Measurements from ENCODE around the gene TDRD1.
A peak's percentile ranks its signal among the peaks of the same experiment; 100 is the strongest.

The TDRD1 gene

DNA sequence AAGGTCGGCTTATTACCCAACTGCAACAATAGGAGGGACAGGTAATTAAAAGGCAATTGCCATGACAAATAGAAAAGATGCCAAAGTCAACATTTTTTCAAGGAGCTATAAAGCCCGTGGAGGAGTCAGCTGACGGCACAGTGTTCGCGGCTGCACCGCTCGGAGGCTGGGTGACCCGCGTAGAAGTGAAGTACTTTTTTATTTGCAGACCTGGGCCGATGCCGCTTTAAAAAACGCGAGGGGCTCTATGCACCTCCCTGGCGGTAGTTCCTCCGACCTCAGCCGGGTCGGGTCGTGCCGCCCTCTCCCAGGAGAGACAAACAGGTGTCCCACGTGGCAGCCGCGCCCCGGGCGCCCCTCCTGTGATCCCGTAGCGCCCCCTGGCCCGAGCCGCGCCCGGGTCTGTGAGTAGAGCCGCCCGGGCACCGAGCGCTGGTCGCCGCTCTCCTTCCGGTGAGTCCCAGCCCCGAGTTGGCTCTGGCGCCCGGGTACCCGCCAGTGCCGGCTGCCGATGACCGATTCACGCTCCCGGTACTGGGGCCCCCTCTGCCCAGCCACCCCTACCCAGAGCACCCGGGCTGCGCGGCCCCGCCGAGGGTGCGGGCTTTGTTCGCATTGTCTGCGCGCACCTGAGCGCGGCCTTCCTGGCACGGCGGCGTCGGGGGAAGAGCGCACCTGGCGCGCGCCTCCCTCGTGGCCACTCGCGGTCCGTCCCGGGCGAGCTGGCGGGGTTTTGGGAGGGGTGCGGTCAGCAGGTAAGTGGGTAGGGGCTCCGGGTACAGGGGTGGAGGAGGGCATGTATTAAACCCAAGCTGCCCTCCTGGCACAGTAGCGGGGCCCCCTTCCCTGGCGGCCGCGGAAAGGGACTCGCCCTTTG lies 60.2 kb downstream of the TDRD1 start, which contains the start of gene VWA2:
Gene VWA2 (plus strand): TSS at position 138 of the 877 bp plus-strand sequence. CDS start 9,460 bp downstream, outside the sequence.
- Histone ChIP-seq H3K4me1 (ENCODE audit: control insufficient read depth, insufficient read depth, low read length) (peaks cover 3% of the 10 kb centered on the region), H3K9ac (ENCODE audit: low read depth, low read length) (no peak within 1 kb of the TSS), H3K27me3 (ENCODE audit: control insufficient read depth, insufficient read depth, low read length) (peaks cover 43% of the 10 kb centered on the region), H3K4me3 (ENCODE audit: low read depth, low read length) (peak within 1 kb of the TSS; percentile 60), H3K36me3 (ENCODE audit: control insufficient read depth, insufficient read depth, low read length) (no peaks in the 10 kb centered on the region), H3K9me3 (ENCODE audit: control insufficient read depth, insufficient read depth, low read length) (no peaks in the 10 kb centered on the region)

DNA sequence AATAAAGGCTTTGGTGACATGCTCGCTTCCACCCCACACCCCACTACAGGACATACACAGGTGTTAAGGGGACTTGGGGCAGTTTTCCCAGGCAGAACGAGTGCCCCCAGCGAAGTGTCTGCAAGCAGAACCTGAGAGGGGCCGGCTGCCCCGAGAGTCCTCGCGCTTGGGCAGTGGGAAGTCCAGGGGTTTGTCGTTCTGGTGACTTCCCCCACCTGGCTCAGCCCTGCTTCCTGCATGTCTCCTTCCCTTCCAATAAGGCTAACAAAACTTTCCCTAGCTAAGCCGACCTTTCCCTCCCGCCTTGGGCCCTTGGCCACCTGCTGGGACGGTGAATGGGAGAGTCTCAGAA lies 60.8 kb downstream of the TDRD1 start:
- Histone ChIP-seq H3K9ac (ENCODE audit: low read depth, low read length) (no peak overlapping the region), H3K36me3 (ENCODE audit: control insufficient read depth, insufficient read depth, low read length) (no peaks in the 10 kb centered on the region), H3K4me1 (ENCODE audit: control insufficient read depth, insufficient read depth, low read length) (peaks cover 3% of the 10 kb centered on the region), H3K27me3 (ENCODE audit: control insufficient read depth, insufficient read depth, low read length) (peaks cover 43% of the 10 kb centered on the region), H3K4me3 (ENCODE audit: low read depth, low read length) (peak overlapping the region; percentile 60), H3K9me3 (ENCODE audit: control insufficient read depth, insufficient read depth, low read length) (no peaks in the 10 kb centered on the region)

DNA sequence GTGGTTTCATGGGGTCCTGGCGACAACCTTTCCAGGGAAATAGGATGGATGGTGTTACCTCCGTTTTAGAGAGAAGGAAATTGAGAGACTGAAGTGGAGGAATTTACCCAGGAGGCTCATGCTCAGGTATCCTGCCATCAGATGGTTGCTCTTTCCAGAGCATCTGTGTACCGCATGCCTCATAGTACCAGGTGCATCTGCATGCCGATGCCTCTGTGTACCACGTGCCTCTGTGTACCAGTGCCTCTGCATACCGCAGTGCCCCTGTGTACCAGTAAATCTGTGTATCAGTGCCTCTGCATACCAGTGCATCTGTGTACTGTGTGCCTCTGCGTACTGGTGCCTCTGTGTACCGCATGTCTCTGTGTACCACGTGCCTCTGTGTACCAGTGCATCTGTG lies 63.1 kb downstream of the TDRD1 start:
- Histone ChIP-seq H3K9ac (ENCODE audit: low read depth, low read length) (no peak overlapping the region), H3K36me3 (ENCODE audit: control insufficient read depth, insufficient read depth, low read length) (no peaks in the 10 kb centered on the region), H3K9me3 (ENCODE audit: control insufficient read depth, insufficient read depth, low read length) (no peaks in the 10 kb centered on the region), H3K27me3 (ENCODE audit: control insufficient read depth, insufficient read depth, low read length) (peaks cover 43% of the 10 kb centered on the region), H3K4me3 (ENCODE audit: low read depth, low read length) (no peak overlapping the region), H3K4me1 (ENCODE audit: control insufficient read depth, insufficient read depth, low read length) (peaks cover 3% of the 10 kb centered on the region)

DNA sequence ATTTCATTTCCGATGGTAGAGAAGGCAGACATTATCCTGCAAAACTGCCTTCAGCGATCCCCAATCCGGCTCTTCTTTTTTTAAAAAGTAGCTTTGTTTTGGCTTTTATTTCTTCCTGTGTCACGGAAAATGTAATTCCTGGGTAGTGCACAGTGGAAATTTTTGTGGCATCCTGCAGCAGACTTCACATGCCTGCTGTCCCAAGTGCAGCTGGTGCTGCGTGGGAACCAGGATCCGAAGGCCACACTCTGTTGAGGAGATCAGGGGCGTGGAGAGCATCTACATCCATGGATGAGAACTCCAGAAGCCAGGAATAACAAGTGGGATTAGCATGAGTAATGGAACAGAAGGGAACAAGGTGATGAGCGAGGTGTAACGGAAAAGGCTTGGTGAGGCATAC lies 64.5 kb downstream of the TDRD1 start:
- Histone ChIP-seq H3K36me3 (ENCODE audit: control insufficient read depth, insufficient read depth, low read length) (no peaks in the 10 kb centered on the region), H3K4me1 (ENCODE audit: control insufficient read depth, insufficient read depth, low read length) (peaks cover 3% of the 10 kb centered on the region), H3K9me3 (ENCODE audit: control insufficient read depth, insufficient read depth, low read length) (no peaks in the 10 kb centered on the region), H3K27me3 (ENCODE audit: control insufficient read depth, insufficient read depth, low read length) (peaks cover 35% of the 10 kb centered on the region), H3K9ac (ENCODE audit: low read depth, low read length) (no peak overlapping the region), H3K4me3 (ENCODE audit: low read depth, low read length) (no peak overlapping the region)

DNA sequence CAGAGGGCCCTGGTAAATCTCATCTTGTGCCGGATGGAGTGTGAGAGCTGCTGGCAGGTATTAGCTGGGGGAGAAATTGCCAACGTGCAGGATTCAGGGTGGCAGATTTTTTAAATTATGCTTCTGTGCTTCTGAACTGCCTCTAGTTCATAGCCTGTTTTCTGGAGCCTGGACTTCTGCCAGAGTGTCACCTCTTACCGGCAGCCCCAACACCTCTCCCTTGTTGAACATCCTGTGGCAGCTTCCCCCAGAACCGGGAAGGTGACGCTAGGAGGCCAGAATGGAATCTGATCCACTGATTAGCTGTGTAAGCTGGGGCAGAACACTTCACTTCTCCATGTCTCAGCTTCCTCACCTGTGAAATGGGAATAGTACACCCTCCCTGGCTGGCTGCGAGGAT lies 65.0 kb downstream of the TDRD1 start:
- Histone ChIP-seq H3K4me3 (ENCODE audit: low read depth, low read length) (no peak overlapping the region), H3K27me3 (ENCODE audit: control insufficient read depth, insufficient read depth, low read length) (peaks cover 30% of the 10 kb centered on the region), H3K4me1 (ENCODE audit: control insufficient read depth, insufficient read depth, low read length) (peaks cover 3% of the 10 kb centered on the region), H3K36me3 (ENCODE audit: control insufficient read depth, insufficient read depth, low read length) (no peaks in the 10 kb centered on the region), H3K9me3 (ENCODE audit: control insufficient read depth, insufficient read depth, low read length) (no peaks in the 10 kb centered on the region), H3K9ac (ENCODE audit: low read depth, low read length) (no peak overlapping the region)

- H3K9ac ChIP-seq (ENCODE audit: low read depth, low read length) = no peak overlapping the region
- peaks cover 23% of the 10 kb centered on the region for H3K27me3 ChIP-seq (ENCODE audit: control insufficient read depth, insufficient read depth, low read length)
- H3K4me3 ChIP-seq (ENCODE audit: low read depth, low read length) = no peak overlapping the region
- H3K9me3 ChIP-seq (ENCODE audit: control insufficient read depth, insufficient read depth, low read length) = no peaks in the 10 kb centered on the region
- H3K36me3 ChIP-seq (ENCODE audit: control insufficient read depth, insufficient read depth, low read length) = no peaks in the 10 kb centered on the region
- peaks cover under 1% of the 10 kb centered on the region for H3K4me1 ChIP-seq (ENCODE audit: control insufficient read depth, insufficient read depth, low read length)
These were observed 66.1 kb downstream of the TDRD1 start for GRCh38 chr10:114245121-114245791.

GRCh38 chr10:114246679-114247305 lies 67.6 kb downstream of the TDRD1 start:
- H3K4me3 ChIP-seq (ENCODE audit: low read depth, low read length) = no peak overlapping the region
- no peak overlapping the region for H3K9ac ChIP-seq (ENCODE audit: low read depth, low read length)
- H3K9me3 ChIP-seq (ENCODE audit: control insufficient read depth, insufficient read depth, low read length) = no peaks in the 10 kb centered on the region
- H3K36me3 ChIP-seq (ENCODE audit: control insufficient read depth, insufficient read depth, low read length) = no peaks in the 10 kb centered on the region
- H3K4me1 ChIP-seq (ENCODE audit: control insufficient read depth, insufficient read depth, low read length) = no peaks in the 10 kb centered on the region
- H3K27me3 ChIP-seq (ENCODE audit: control insufficient read depth, insufficient read depth, low read length) = peaks cover 10% of the 10 kb centered on the region

DNA sequence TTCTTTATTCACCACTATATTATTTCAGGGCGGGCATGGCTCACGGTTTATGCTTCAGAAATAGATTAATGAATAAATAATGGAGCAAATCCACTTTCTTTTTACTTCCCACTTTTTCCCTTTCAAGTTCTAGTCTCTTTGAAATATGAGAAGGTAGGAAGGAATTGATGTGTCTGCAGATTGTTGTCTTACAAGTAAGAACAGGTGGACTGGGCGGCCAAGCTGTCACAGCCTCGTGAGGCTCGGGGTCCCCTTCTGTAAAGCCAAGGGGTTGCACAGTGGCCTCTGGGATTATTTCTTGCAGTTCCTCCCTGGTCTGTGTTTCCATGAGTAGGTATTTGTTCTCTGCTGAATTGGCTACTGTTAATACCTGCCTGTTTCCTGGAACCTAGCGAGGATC lies 71.1 kb downstream of the TDRD1 start:
- Histone ChIP-seq H3K4me3 (ENCODE audit: low read depth, low read length) (no peak overlapping the region), H3K4me1 (ENCODE audit: control insufficient read depth, insufficient read depth, low read length) (no peaks in the 10 kb centered on the region), H3K9me3 (ENCODE audit: control insufficient read depth, insufficient read depth, low read length) (no peaks in the 10 kb centered on the region), H3K27me3 (ENCODE audit: control insufficient read depth, insufficient read depth, low read length) (no peaks in the 10 kb centered on the region), H3K9ac (ENCODE audit: low read depth, low read length) (no peak overlapping the region), H3K36me3 (ENCODE audit: control insufficient read depth, insufficient read depth, low read length) (peaks cover 3% of the 10 kb centered on the region)

DNA sequence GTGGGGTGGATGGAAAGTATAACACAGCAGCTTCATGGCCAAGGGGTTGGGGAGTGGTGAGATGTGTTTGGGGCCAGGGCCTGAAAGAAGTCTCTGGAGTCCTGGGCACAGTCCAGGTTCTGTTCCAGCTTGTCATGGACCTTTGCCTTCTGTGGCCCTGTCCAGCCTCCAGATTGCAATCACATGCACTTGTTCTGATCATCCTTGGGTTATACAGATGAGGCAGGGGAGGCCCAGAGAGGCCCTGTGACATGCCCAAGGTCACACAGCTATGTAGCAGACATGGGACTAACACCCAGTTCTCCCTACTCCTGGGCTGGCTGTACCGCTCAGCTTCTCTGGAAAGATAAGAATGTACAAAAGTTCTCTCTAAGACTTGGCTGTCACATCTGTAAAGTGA lies 71.6 kb downstream of the TDRD1 start:
- peaks cover 3% of the 10 kb centered on the region for H3K36me3 ChIP-seq (ENCODE audit: control insufficient read depth, insufficient read depth, low read length)
- no peak overlapping the region for H3K4me3 ChIP-seq (ENCODE audit: low read depth, low read length)
- no peaks in the 10 kb centered on the region for H3K4me1 ChIP-seq (ENCODE audit: control insufficient read depth, insufficient read depth, low read length)
- no peak overlapping the region for H3K9ac ChIP-seq (ENCODE audit: low read depth, low read length)
- H3K9me3 ChIP-seq (ENCODE audit: control insufficient read depth, insufficient read depth, low read length) = no peaks in the 10 kb centered on the region
- H3K27me3 ChIP-seq (ENCODE audit: control insufficient read depth, insufficient read depth, low read length) = no peaks in the 10 kb centered on the region

DNA sequence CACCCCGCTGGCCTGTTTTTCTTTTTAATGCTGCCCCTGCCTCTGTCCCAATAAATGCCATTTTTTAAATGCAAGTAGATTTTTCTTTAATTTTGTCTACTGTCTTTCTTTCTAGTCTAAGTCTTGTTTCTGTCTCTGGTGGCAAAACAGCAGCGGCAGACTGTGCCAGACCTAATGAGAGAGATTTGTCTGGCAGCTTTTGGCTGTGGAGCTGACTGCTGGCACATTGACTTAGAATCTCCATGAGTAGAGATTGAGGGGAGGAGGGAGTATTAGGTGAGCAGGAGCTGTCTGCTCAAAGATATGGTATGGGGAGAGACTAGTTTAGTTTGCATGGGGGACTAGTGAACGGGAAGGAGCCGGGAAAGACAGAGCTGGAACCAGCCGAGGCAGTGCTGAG lies 72.9 kb downstream of the TDRD1 start:
- H3K9me3 ChIP-seq (ENCODE audit: control insufficient read depth, insufficient read depth, low read length) = no peaks in the 10 kb centered on the region

GRCh38 chr10:114252883-114253282 lies 73.7 kb downstream of the TDRD1 start:
- Histone ChIP-seq H3K36me3 (ENCODE audit: control insufficient read depth, insufficient read depth, low read length) (peaks cover 3% of the 10 kb centered on the region), H3K4me3 (ENCODE audit: low read depth, low read length) (no peak overlapping the region), H3K9me3 (ENCODE audit: control insufficient read depth, insufficient read depth, low read length) (no peaks in the 10 kb centered on the region), H3K9ac (ENCODE audit: low read depth, low read length) (no peak overlapping the region), H3K27me3 (ENCODE audit: control insufficient read depth, insufficient read depth, low read length) (no peaks in the 10 kb centered on the region), H3K4me1 (ENCODE audit: control insufficient read depth, insufficient read depth, low read length) (peaks cover under 1% of the 10 kb centered on the region)

More for the DNA sequence above, 72.9 kb downstream of the TDRD1 start:
- Histone ChIP-seq H3K4me1 (ENCODE audit: control insufficient read depth, insufficient read depth, low read length) (no peaks in the 10 kb centered on the region), H3K27me3 (ENCODE audit: control insufficient read depth, insufficient read depth, low read length) (no peaks in the 10 kb centered on the region), H3K9ac (ENCODE audit: low read depth, low read length) (no peak overlapping the region), H3K36me3 (ENCODE audit: control insufficient read depth, insufficient read depth, low read length) (peaks cover 3% of the 10 kb centered on the region), H3K4me3 (ENCODE audit: low read depth, low read length) (no peak overlapping the region)
